ENCODE measurements around the gene APC. TPM values are rescaled to one million over a fixed set of nuclear protein-coding genes. Genes with fewer than 3 reads are reported as not detected.

APC gene
- total and polyA plus RNA-seq, 2 of the 8 experiments (the other 6 are each of a cell fraction or from before 2014, with no cell fraction given): 6.8 to 41.9 TPM

GRCh38 chr5:112795944-112796678 lies 58.4 kb downstream of the APC start:
- Histone ChIP-seq H2BK5ac (ENCODE audit: low read depth, low read length) (no peak overlapping the region), H3K56ac (replicated peaks; ENCODE audit: insufficient read length, low read depth, low read length) (no peak overlapping the region), H4K20me1 (replicated peaks in 1 of 2; ENCODE audit: control insufficient read depth in 1 of 2, insufficient read depth in 2 of 2, low read length in 2 of 2) (no peaks in the 10 kb centered on the region), H3K27ac (ENCODE audit: low read depth, low read length) (no peak overlapping the region), H4K91ac (replicated peaks; ENCODE audit: insufficient read length, low read length) (no peak overlapping the region), H3K4ac (replicated peaks; ENCODE audit: insufficient read length, low read depth, low read length) (no peak overlapping the region), H2BK120ac (replicated peaks; ENCODE audit: low read depth, low read length) (no peak overlapping the region), H3K4me2 (ENCODE audit: insufficient read depth in 1 of 2, low read depth in 2 of 2, low read length in 2 of 2) (peak overlapping the region; percentile 14 to 52; a peak in 2 of 4 replicates), H4K5ac (ENCODE audit: insufficient read length, low read depth, low read length) (peak overlapping the region; percentile 89), H3K14ac (ENCODE audit: insufficient read length) (no peak overlapping the region), H3K36me3 (ENCODE audit: control insufficient read depth in 2 of 4, insufficient read depth in 4 of 4, low read length in 3 of 4) (peaks cover 0 to 8% (median under 1%) of the 10 kb centered on the region in 4 experiments; a peak in 5 of 8 replicates), H2AK5ac (ENCODE audit: low read depth, low read length) (no peak overlapping the region), H3K4me1 (replicated peaks in 1 of 4; ENCODE audit: control insufficient read depth in 3 of 4, insufficient read depth in 4 of 4, low read length in 3 of 4) (peaks cover 2 to 16% (median 11%) of the 10 kb centered on the region in 4 experiments; a peak in 4 of 7 replicates), H3K9me3 (ENCODE audit: insufficient read depth in 2 of 2, low read depth in 1 of 2, low read length in 1 of 2) (no peaks in the 10 kb centered on the region), H3K79me1 (ENCODE audit: low read depth, low read length) (no peaks in the 10 kb centered on the region), H3K23ac (ENCODE audit: insufficient read length) (no peak overlapping the region), H3K9ac (replicated peaks in 1 of 4; ENCODE audit: extremely low read depth in 1 of 4, low read depth in 3 of 4, low read length in 3 of 4) (no peak overlapping the region), H3K4me3 (ENCODE audit: extremely low read depth in 1 of 4, insufficient read depth in 2 of 4, low read depth in 3 of 4, low read length in 4 of 4) (peak overlapping the region in 1 of 4 experiments; percentile 33; a peak in 1 of 8 replicates), H4K8ac (ENCODE audit: extremely low read depth, insufficient read depth, low read length) (no peak overlapping the region), H2BK20ac (ENCODE audit: low read length) (no peak overlapping the region), H2AFZ (ENCODE audit: low read length) (no peak overlapping the region), H3K79me2 (ENCODE audit: control insufficient read depth in 1 of 2, insufficient read depth in 2 of 2, low read length in 2 of 2) (no peaks in the 10 kb centered on the region), H2BK15ac (ENCODE audit: low read length) (no peak overlapping the region), H3K27me3 (replicated peaks in 1 of 4; ENCODE audit: control insufficient read depth in 3 of 4, extremely low read depth in 1 of 4, insufficient read depth in 3 of 4, low read length in 3 of 4) (no peaks in the 10 kb centered on the region), H2BK12ac (ENCODE audit: low read depth, low read length) (no peak overlapping the region), H3K18ac (ENCODE audit: extremely low read depth, low read length) (no peak overlapping the region), H3K23me2 (ENCODE audit: low read depth, low read length) (no peaks in the 10 kb centered on the region)
- ChIA-PET CTCF (ENCODE audit: partially characterized antibody) (interaction anchor here (0.6 to 0.9 kb wide), 2 partner anchors 40 to 1741 kb away, joined by 3 read pairs; no protein-coding TSS in a partner anchor), POLR2A (ENCODE audit: partially characterized antibody) (interaction anchor here (1.0 to 1.5 kb wide), 2 partner anchors 9 to 86 kb away, joined by 5 to 6 read pairs; no protein-coding TSS in a partner anchor)
- no peak for TF ChIP-seq GTF2F1 (IDR thresholded peaks at IDR 0.05; ENCODE audit: borderline replicate concordance, low read depth, low read length)
- peak; percentile 31; the same call in 1 of the 2 replicates for TF ChIP-seq SP1 (IDR thresholded peaks at IDR 0.05; ENCODE audit: low read depth, low read length)
- FAIRE-seq (no peak), DNase-seq (ENCODE audit: low read depth in 1 of 2, low spot score in 2 of 2) (no peak)
- 12% methylated on average over 2 of the region's 2 CpGs; no CpG with 5 or more reads in 1 of the 2 experiments for WGBS, 2 experiments (ENCODE audit: extremely low coverage in 1 of 2, insufficient coverage in 1 of 2, insufficient read length in 1 of 2, insufficient replicate concordance in 2 of 2, low coverage in 1 of 2, low lambda C conversion rate in 2 of 2, missing lambda C conversion rate in 1 of 2)
